ENCODE measurements around the gene DNASE2. TPM values are rescaled to one million over a fixed set of nuclear protein-coding genes. Genes with fewer than 3 reads are reported as not detected.
A peak's percentile ranks its signal among the peaks of the same experiment; 100 is the strongest.

Gene DNASE2
- total RNA-seq, 2 experiments from 2014 or later: 10.4 to 11.1 TPM

GRCh38 chr19:12833418-12833737 lies 47.9 kb downstream of the DNASE2 start:
- intact Hi-C loops (cut with DNase I, micrococcal nuclease): no loop called here
- H3K27ac Mint-ChIP-seq: no peak overlapping the region
- no peaks in the 10 kb centered on the region for H3K36me3 Mint-ChIP-seq (ENCODE audit: low read depth)
- TF ChIP-seq CTCF (IDR thresholded peaks at IDR 0.05): no peak
- Histone ChIP-seq H3K27me3 (ENCODE audit: control insufficient read depth in 1 of 2, insufficient read depth in 2 of 2, low read length in 2 of 2) (peaks cover 85 to 94% of the 10 kb centered on the region in 2 experiments), H3K4me1 (ENCODE audit: insufficient read depth, low read length) (peaks cover 34% of the 10 kb centered on the region), H3K4me3 (ENCODE audit: low read length) (no peak overlapping the region), H3K36me3 (ENCODE audit: insufficient read depth, low read length) (no peaks in the 10 kb centered on the region), H3K27ac (ENCODE audit: low read depth in 1 of 2, low read length in 2 of 2) (no peak overlapping the region), H3K9me3 (ENCODE audit: control insufficient read depth in 1 of 2, insufficient read depth in 1 of 2, low read length in 2 of 2) (peaks cover 0 to 46% of the 10 kb centered on the region in 2 experiments)
- ATAC-seq (ENCODE audit: poor library complexity) (no peak), DNase-seq (no peak)
- POLR2A ChIA-PET: no interaction called here
- peaks cover 92% of the 10 kb centered on the region for H3K27me3 Mint-ChIP-seq
- CTCF ChIA-PET: interaction anchor here (0.6 kb wide), 1 partner anchor 14 kb away, joined by 4 read pairs; no protein-coding TSS in a partner anchor
- no peak overlapping the region for H3K4me3 Mint-ChIP-seq
- peaks cover 29% of the 10 kb centered on the region for H3K4me1 Mint-ChIP-seq (ENCODE audit: low read depth)
- H3K9me3 Mint-ChIP-seq: no peaks in the 10 kb centered on the region

- ChIA-PET POLR2A (interaction anchor here (0.6 kb wide), 1 partner anchor 111 kb away, joined by 3 read pairs; no protein-coding TSS in a partner anchor), CTCF (interaction anchor here (1.6 to 1.7 kb wide), 2 partner anchors 46 to 71 kb away, joined by 3 read pairs; no protein-coding TSS in a partner anchor)
- H3K27ac Mint-ChIP-seq: no peak overlapping the region
These were observed 52.8 kb downstream of the DNASE2 start for GRCh38 chr19:12828494-12828893.

DNA sequence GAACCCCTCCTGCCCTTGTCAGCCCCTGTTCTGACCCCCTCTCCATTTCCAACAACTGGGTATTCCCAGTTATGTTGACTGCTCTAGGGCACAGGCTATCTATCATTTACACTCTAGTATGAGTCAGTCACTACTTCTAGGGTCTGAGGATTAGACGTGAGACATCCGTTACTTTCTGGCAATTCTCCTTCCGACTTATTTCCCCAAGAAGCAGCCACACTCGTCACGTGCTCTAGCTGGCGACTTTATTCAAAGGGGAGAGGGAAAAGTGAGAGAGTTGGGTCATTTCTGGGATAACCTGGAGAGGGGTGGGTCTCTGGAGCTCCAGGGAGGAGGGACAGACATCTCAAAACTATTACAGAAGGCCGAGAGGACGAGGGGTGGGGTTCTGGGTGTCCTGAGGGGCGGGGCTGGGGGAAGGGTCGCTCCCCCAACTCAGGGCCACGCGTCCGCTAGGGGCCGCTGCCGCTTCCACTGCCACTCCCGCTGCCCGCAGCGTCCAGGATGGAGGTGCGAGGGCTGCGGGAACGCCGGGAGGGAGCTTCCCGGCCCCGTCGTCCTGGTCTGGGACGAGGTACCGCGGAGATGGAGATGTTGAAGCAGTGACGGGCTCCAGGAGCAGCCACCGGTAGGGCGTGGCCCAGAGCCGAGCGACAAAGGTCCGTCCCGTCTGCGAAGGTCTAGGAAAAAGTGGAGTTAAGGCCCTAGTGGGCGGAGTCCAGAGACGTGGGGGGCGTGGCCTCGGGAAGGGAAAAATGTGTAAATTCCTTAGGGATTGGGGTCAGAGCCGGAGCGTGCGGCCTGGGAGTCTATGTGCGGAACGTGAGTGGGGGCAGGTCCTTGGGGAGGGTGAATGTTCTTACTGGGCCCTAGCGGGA lies 55.8 kb downstream of the DNASE2 start:
- Mint-ChIP-seq H3K4me3 (no peak overlapping the region), H3K9me3 (no peaks in the 10 kb centered on the region), H3K27me3 (peaks cover 53% of the 10 kb centered on the region), H3K36me3 (ENCODE audit: low read depth) (no peaks in the 10 kb centered on the region), H3K4me1 (ENCODE audit: low read depth) (no peaks in the 10 kb centered on the region), H3K27ac (no peak overlapping the region)
- Histone ChIP-seq H3K27me3 (ENCODE audit: control insufficient read depth in 1 of 2, insufficient read depth in 2 of 2, low read length in 2 of 2) (peaks cover 46 to 52% of the 10 kb centered on the region in 2 experiments), H3K9me3 (ENCODE audit: control insufficient read depth in 1 of 2, insufficient read depth in 1 of 2, low read length in 2 of 2) (peaks cover 0 to 19% of the 10 kb centered on the region in 2 experiments), H3K4me3 (ENCODE audit: low read length) (no peak overlapping the region), H3K4me1 (ENCODE audit: insufficient read depth, low read length) (peaks cover 10% of the 10 kb centered on the region), H3K36me3 (ENCODE audit: insufficient read depth, low read length) (no peaks in the 10 kb centered on the region), H3K27ac (ENCODE audit: low read depth in 1 of 2, low read length in 2 of 2) (no peak overlapping the region)
- DNase-seq: peak in 4 of 14 experiments; percentile 22 to 53 (median 44)
- POLR2A ChIA-PET: no interaction called here
- peak; percentile 24 for ATAC-seq (ENCODE audit: poor library complexity)
- peak; percentile 16 for TF ChIP-seq CTCF (IDR thresholded peaks at IDR 0.05)
- CTCF ChIA-PET: interaction anchor here (0.5 to 0.9 kb wide), 2 partner anchors 11 to 278 kb away, joined by 3 to 4 read pairs; no protein-coding TSS in a partner anchor
- intact Hi-C loops (cut with DNase I, micrococcal nuclease): no loop called here

More at GRCh38 chr19:12828494-12828893, 52.8 kb downstream of the DNASE2 start:
- Mint-ChIP-seq H3K9me3 (no peaks in the 10 kb centered on the region), H3K27me3 (peaks cover 78% of the 10 kb centered on the region), H3K4me3 (no peak overlapping the region), H3K4me1 (ENCODE audit: low read depth) (peaks cover 16% of the 10 kb centered on the region), H3K36me3 (ENCODE audit: low read depth) (no peaks in the 10 kb centered on the region)
- ATAC-seq (ENCODE audit: poor library complexity) (peak; percentile 25), DNase-seq (peak in 1 of 14 experiments; percentile 51)
- H3K9me3 ChIP-seq (ENCODE audit: control insufficient read depth in 1 of 2, insufficient read depth in 1 of 2, low read length in 2 of 2): peaks cover 0 to 27% of the 10 kb centered on the region in 2 experiments
- no peak for TF ChIP-seq CTCF (IDR thresholded peaks at IDR 0.05)
- no peak overlapping the region for H3K4me3 ChIP-seq (ENCODE audit: low read length)
- H3K27me3 ChIP-seq (ENCODE audit: control insufficient read depth in 1 of 2, insufficient read depth in 2 of 2, low read length in 2 of 2): peaks cover 76 to 82% of the 10 kb centered on the region in 2 experiments
- no peak overlapping the region for H3K27ac ChIP-seq (ENCODE audit: low read depth in 1 of 2, low read length in 2 of 2)
- no peaks in the 10 kb centered on the region for H3K36me3 ChIP-seq (ENCODE audit: insufficient read depth, low read length)
- H3K4me1 ChIP-seq (ENCODE audit: insufficient read depth, low read length): peaks cover 25% of the 10 kb centered on the region
- intact Hi-C loops (cut with DNase I, micrococcal nuclease): no loop called here

Small RNA genes lying within 50 kb of the gene (microRNA-seq; reads per million reads assigned to microRNA genes)
- gene MIR5695 (ENCODE audit: borderline microRNAs expressed, borderline replicate concordance) (not detected), gene MIR6794 (ENCODE audit: borderline microRNAs expressed, borderline replicate concordance) (not detected)

Other genes with a start within 250 kb of the DNASE2 start
- 100 to 1,000 TPM in 1 of 2 experiments, 10 to 100 TPM in 1; 95.9 to 109 TPM for gene MAN2B1, start 214.7 kb downstream of the DNASE2 start, total RNA-seq
- 1 to 10 TPM; 6.5 to 6.6 TPM for gene WDR83, start 214.6 kb downstream of the DNASE2 start, total RNA-seq
- gene DHPS, start 199.6 kb downstream of the DNASE2 start, total RNA-seq: 100 to 1,000 TPM; 112 to 113 TPM
- not detected for gene GNG14, start 193.5 kb downstream of the DNASE2 start, total RNA-seq
- 1 to 10 TPM; 2.2 to 2.4 TPM for gene FBXW9, start 184.8 kb downstream of the DNASE2 start, total RNA-seq
- 10 to 100 TPM; 47.3 to 47.4 TPM for gene TNPO2, start 157.5 kb downstream of the DNASE2 start, total RNA-seq
- 100 to 1,000 TPM; 194 to 201 TPM for gene TRIR, start 146.8 kb downstream of the DNASE2 start, total RNA-seq
- 10 to 100 TPM; 13.9 to 14.5 TPM for gene GET3, start 144.0 kb downstream of the DNASE2 start, total RNA-seq
- not detected for gene BEST2, start 129.7 kb downstream of the DNASE2 start, total RNA-seq
- 10 to 100 TPM; 14.8 to 17.0 TPM for gene HOOK2, start 105.9 kb downstream of the DNASE2 start, total RNA-seq
- 1,000 to 10,000 TPM; 2,467 to 2,518 TPM for gene JUNB, start 90.0 kb downstream of the DNASE2 start, total RNA-seq
- gene PRDX2, start 79.6 kb downstream of the DNASE2 start, total RNA-seq: 10 to 100 TPM; 59.7 to 65.9 TPM
- 1 to 10 TPM in 1 of 2 experiments, not detected in 1; 1.3 TPM for gene THSD8, start 79.4 kb downstream of the DNASE2 start, total RNA-seq
- gene RNASEH2A, start 74.9 kb downstream of the DNASE2 start, total RNA-seq: 1 to 10 TPM; 1.5 to 2.7 TPM
- gene RTBDN, start 46.9 kb downstream of the DNASE2 start, total RNA-seq: not detected
- under 1 TPM; 0.22 to 0.60 TPM for gene MAST1, start 42.9 kb downstream of the DNASE2 start, total RNA-seq
- not detected for gene KLF1, start 5.8 kb upstream of the DNASE2 start, total RNA-seq
- 10 to 100 TPM; 39.2 to 42.1 TPM for gene GCDH, start 9.7 kb upstream of the DNASE2 start, total RNA-seq
- 1 to 10 TPM; 2.1 to 3.5 TPM for gene SYCE2, start 37.8 kb upstream of the DNASE2 start, total RNA-seq
- gene FARSA, start 52.3 kb upstream of the DNASE2 start, total RNA-seq: 10 to 100 TPM; 17.2 TPM
- 100 to 1,000 TPM; 558 to 559 TPM for gene CALR, start 57.2 kb upstream of the DNASE2 start, total RNA-seq
- 10 to 100 TPM; 90.0 to 92.7 TPM for gene RAD23A, start 64.4 kb upstream of the DNASE2 start, total RNA-seq
- 10 to 100 TPM; 12.1 to 12.8 TPM for gene GADD45GIP1, start 75.8 kb upstream of the DNASE2 start, total RNA-seq
- gene DAND5, start 88.1 kb upstream of the DNASE2 start, total RNA-seq: not detected
- gene NFIX, start 114.0 kb upstream of the DNASE2 start, total RNA-seq: 1 to 10 TPM; 3.0 to 3.3 TPM
- 1 to 10 TPM; 1.9 to 2.1 TPM for gene LYL1, start 221.4 kb upstream of the DNASE2 start, total RNA-seq
- gene TRMT1, start 235.3 kb upstream of the DNASE2 start, total RNA-seq: 10 to 100 TPM; 60.5 to 63.4 TPM
- 10 to 100 TPM; 13.0 to 13.5 TPM for gene NACC1, start 236.8 kb upstream of the DNASE2 start, total RNA-seq